MM.1S (cell line): ENCODE measurements around the gene TTC13.

Experiments
- CTCF ChIP-seq: fragments of 300-600 bp; sonication (generic); IDR thresholded peaks from 2 replicates; pipeline ENCODE4 v1.5.1; 2016; ENCODE audit warnings: antibody characterized with exemption, low read length, mixed read lengths
- EZH2 ChIP-seq: fragments of 300-600 bp; sonication (generic); optimal IDR thresholded peaks from 2 replicates; pipeline ENCODE3; 2017; ENCODE audit warnings: low read depth, mild to moderate bottlenecking, antibody characterized with exemption, low read length, mixed read lengths

- TF ChIP-seq CTCF: no peak
- TF ChIP-seq EZH2: no peak
Measured at GRCh38 chr1:230936475-230936874, 42.2 kb downstream of the TTC13 start.
